ENCODE measurements around the gene RGL3. TPM values are rescaled to one million over a fixed set of nuclear protein-coding genes. Genes with fewer than 3 reads are reported as not detected.
"Not testable (repeated sequence)": the region's sequence is repeated elsewhere in the genome, so short reads cannot be mapped to it uniquely, and the experiment has no call there.

The RGL3 gene
- total RNA-seq (1.8 and 4.0 TPM in 2 replicates), polyA plus RNA-seq (0.20 and 0.90 TPM in 2 replicates), polyA minus RNA-seq (ENCODE audit: low replicate concordance) (1.3 TPM in 1 of 2 replicates, not detected in the other)
- 0.26 and 0.97 TPM in 2 replicates for polyA plus RNA-seq (2012)

DNA sequence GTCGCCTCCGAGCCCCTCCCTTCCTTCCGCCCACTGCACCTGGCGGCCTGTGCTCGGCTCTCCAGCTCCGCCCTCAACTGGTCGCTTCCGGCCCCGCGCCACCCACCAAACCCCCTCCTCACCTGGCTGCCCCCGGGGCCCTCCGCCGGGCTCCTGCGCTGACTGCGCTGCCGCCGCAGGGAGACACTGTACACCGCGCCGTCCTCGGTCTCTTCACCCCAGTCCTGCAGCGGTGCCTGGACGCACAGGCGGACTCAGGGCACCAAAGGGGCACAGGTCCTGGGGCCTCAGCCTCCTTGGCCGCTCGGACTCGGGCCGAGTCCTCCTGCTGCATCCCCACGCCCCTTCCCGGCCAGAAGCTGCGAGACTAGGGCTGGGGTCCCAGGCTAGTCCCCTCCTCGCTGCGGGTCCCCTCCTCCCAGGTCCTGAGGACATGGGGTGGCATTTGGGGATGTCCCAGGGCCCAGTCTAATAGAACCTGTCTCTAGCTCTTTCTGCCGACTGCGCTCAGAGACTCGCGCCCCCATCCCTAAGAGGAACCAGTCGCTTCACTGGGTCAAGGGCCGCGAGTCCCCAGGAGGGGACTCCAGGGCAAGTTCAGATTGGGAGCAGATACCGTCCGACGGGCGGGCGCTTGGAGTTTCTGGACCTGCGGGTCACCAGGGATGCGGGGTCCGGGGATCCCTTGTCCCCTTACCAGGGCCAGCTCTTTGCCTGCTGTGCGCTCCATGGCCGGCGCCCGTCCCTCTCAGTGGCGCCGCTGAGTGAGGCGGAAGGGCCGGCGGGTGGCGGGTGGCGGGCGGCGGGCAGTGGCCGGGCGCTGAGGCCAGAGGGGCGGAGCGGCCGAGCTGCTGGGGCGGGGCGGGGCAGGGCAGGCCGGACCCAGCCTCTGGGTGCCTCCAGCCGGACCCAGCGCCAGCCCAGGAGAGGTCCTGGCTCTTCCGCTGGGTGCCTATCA lies at the start of gene RGL3:
TSS of gene RGL3 (minus strand) at position 766 of the 958 bp plus-strand sequence. CDS start at position 730, 36 bp downstream.
- no peaks in the 10 kb centered on the region for H3K9me3 ChIP-seq (ENCODE audit: control insufficient read depth, insufficient read depth, low read depth, low read length)
- no peaks in the 10 kb centered on the region for H3K36me3 ChIP-seq (ENCODE audit: control insufficient read depth, insufficient read depth, low read length)
- no peak for TF ChIP-seq CTCF (conservative IDR thresholded peaks at IDR 0.05 in 1 of 2, IDR thresholded peaks at IDR 0.05 in 1 of 2; ENCODE audit: low read depth in 1 of 2, low read length in 2 of 2)
- TF ChIP-seq EZH2 (IDR thresholded peaks at IDR 0.05; ENCODE audit: low read length, missing control alignments), result peak; percentile 63
- peak within 1 kb of the TSS; percentile 66 for H3K4me2 ChIP-seq (ENCODE audit: extremely low read depth, insufficient read depth, low read length)
- H2AFZ ChIP-seq (ENCODE audit: low read length), result peak within 1 kb of the TSS; percentile 46
- H3K27ac ChIP-seq (ENCODE audit: insufficient read depth, low read length), result no peak within 1 kb of the TSS
- H3K9ac ChIP-seq (ENCODE audit: insufficient read depth, low read length), result no peak within 1 kb of the TSS
- H3K27me3 ChIP-seq (ENCODE audit: control insufficient read depth, insufficient read depth, low read length), result peaks cover 9% of the 10 kb centered on the region
- H4K20me1 ChIP-seq (ENCODE audit: control insufficient read depth, extremely low read depth, insufficient read depth, low read length), result no peaks in the 10 kb centered on the region
- H3K79me2 ChIP-seq (ENCODE audit: control insufficient read depth, insufficient read depth, low read length), result no peaks in the 10 kb centered on the region
- H3K4me3 ChIP-seq (replicated peaks in 1 of 4; ENCODE audit: control extremely low read depth in 1 of 4, insufficient read depth in 1 of 4, low read depth in 3 of 4, low read length in 4 of 4), result peak within 1 kb of the TSS in 3 of 4 experiments; percentile 23 to 35 (median 35)
- H3K4me1 ChIP-seq (ENCODE audit: control insufficient read depth, extremely low read depth, insufficient read depth, low read length), result no peaks in the 10 kb centered on the region
- no peak for DNase-seq (ENCODE audit: low read depth in 2 of 2)

DNA sequence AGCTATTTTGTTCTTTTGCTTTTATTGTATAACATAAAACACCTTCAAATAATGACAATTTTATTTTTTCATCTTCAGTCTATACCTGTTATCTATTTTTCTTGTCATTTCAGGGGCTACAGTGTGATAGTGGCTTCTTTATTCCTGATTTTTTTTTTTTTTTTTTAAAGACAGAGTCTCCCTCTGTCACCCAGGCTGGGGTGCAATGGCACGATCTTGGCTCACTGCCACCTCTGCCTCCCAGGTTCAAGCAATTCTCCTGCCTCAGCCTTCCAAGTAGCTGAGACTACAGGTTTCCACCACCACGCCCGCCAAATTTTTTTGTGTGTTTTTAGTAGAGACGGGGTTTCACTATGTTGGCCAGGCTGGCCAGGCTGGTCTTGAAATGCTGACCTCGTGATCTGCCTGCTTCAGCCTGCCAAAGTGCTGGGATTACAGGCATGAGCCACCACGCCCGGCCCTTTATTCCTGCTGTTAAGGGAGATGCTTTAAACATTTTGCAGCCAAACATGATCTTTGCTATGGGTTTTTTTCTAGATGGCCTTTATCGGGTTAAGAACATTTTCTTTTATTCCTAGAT lies 49.2 kb upstream of the RGL3 start:
- H3K27me3 ChIP-seq (ENCODE audit: control insufficient read depth, insufficient read depth, low read length); DNase-seq (ENCODE audit: low read depth in 2 of 2); H3K4me2 ChIP-seq (ENCODE audit: extremely low read depth, insufficient read depth, low read length); H3K79me2 ChIP-seq (ENCODE audit: control insufficient read depth, insufficient read depth, low read length); H3K27ac ChIP-seq (ENCODE audit: insufficient read depth, low read length); H2AFZ ChIP-seq (ENCODE audit: low read length); H3K4me1 ChIP-seq (ENCODE audit: control insufficient read depth, extremely low read depth, insufficient read depth, low read length); H3K9ac ChIP-seq (ENCODE audit: insufficient read depth, low read length); H3K36me3 ChIP-seq (ENCODE audit: control insufficient read depth, insufficient read depth, low read length); H4K20me1 ChIP-seq (ENCODE audit: control insufficient read depth, extremely low read depth, insufficient read depth, low read length); H3K4me3 ChIP-seq (replicated peaks in 1 of 4; ENCODE audit: control extremely low read depth in 1 of 4, insufficient read depth in 1 of 4, low read depth in 3 of 4, low read length in 4 of 4); H3K9me3 ChIP-seq (ENCODE audit: control insufficient read depth, insufficient read depth, low read depth, low read length): not testable (repeated sequence)

DNA sequence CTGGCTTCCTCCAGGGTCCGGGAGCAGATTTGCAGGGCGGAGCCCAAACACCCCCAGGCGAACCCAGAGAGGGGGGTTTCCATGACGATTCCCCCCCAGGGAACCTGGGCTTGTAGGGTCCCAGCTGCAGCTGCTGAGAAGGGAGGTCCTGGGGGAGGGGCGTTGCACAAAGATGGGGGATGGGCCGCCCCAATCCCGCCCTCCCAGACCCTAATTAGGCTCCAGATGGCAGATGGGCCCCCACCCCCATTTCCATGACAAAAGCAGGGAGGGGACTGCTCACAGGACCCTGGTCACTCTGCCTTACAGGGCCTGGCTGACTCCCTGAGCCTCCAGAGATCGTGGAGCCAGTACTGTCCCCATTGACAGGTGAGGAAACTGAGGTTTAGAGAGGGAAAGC lies 46.5 kb upstream of the RGL3 start:
- no peaks in the 10 kb centered on the region for H3K36me3 ChIP-seq (ENCODE audit: control insufficient read depth, insufficient read depth, low read length)

More for the DNA sequence above, 46.5 kb upstream of the RGL3 start:
- TF ChIP-seq CTCF (conservative IDR thresholded peaks at IDR 0.05 in 1 of 2, IDR thresholded peaks at IDR 0.05 in 1 of 2; ENCODE audit: low read depth in 1 of 2, low read length in 2 of 2), result no peak
- no peak for TF ChIP-seq EZH2 (IDR thresholded peaks at IDR 0.05; ENCODE audit: low read length, missing control alignments)
- no peak overlapping the region for H3K4me3 ChIP-seq (replicated peaks in 1 of 4; ENCODE audit: control extremely low read depth in 1 of 4, insufficient read depth in 1 of 4, low read depth in 3 of 4, low read length in 4 of 4)
- no peak overlapping the region for H3K27ac ChIP-seq (ENCODE audit: insufficient read depth, low read length)
- no peaks in the 10 kb centered on the region for H3K27me3 ChIP-seq (ENCODE audit: control insufficient read depth, insufficient read depth, low read length)
- no peak for DNase-seq (ENCODE audit: low read depth in 2 of 2)
- H3K9ac ChIP-seq (ENCODE audit: insufficient read depth, low read length), result no peak overlapping the region
- no peaks in the 10 kb centered on the region for H3K9me3 ChIP-seq (ENCODE audit: control insufficient read depth, insufficient read depth, low read depth, low read length)
- no peaks in the 10 kb centered on the region for H3K4me1 ChIP-seq (ENCODE audit: control insufficient read depth, extremely low read depth, insufficient read depth, low read length)
- no peak overlapping the region for H2AFZ ChIP-seq (ENCODE audit: low read length)
- H4K20me1 ChIP-seq (ENCODE audit: control insufficient read depth, extremely low read depth, insufficient read depth, low read length), result no peaks in the 10 kb centered on the region
- no peak overlapping the region for H3K4me2 ChIP-seq (ENCODE audit: extremely low read depth, insufficient read depth, low read length)
- no peaks in the 10 kb centered on the region for H3K79me2 ChIP-seq (ENCODE audit: control insufficient read depth, insufficient read depth, low read length)
